SKM-1 (cell line): ENCODE measurements around the gene CENPE.

Source experiments
- DNase-seq: peaks from one replicate; lab custom pipeline; 2025; ENCODE audit not compliant: unreplicated experiment; lab: John Stamatoyannopoulos, UW

CENPE gene

GRCh38 chr4:103079621-103080020 lies 118.5 kb downstream of the CENPE start:
- DNase-seq: no peak

GRCh38 chr4:103076747-103077347 lies 121.3 kb downstream of the CENPE start, which contains the start of gene SLC9B2:
TSS of gene SLC9B2 (minus strand) at chr4:103076761. CDS start at chr4:103067550, 9,211 bp downstream.
- DNase-seq: peak; percentile 44

GRCh38 chr4:103075894-103076746 lies 122.0 kb downstream of the CENPE start:
- DNase-seq: peak; percentile 52

GRCh38 chr4:103075435-103075893 lies 122.7 kb downstream of the CENPE start:
- DNase-seq: no peak

- no peak for DNase-seq
Observed at GRCh38 chr4:103074744-103075434, 123.3 kb downstream of the CENPE start.

- no peak for DNase-seq
Observed at GRCh38 chr4:103073792-103074438, 124.2 kb downstream of the CENPE start.

- no peak for DNase-seq
Observed at GRCh38 chr4:103067841-103068547, 130.1 kb downstream of the CENPE start.

GRCh38 chr4:103060453-103061148 lies 137.5 kb downstream of the CENPE start:
- no peak for DNase-seq
